HPDE6-E6E7 (cell line): ENCODE results near the gene PPOX.
A peak's percentile ranks its signal among the peaks of the same experiment; 100 is the strongest.

Experiments
- DNase-seq: peaks from one replicate; pipeline ENCODE4 v3.0.0; 2011; ENCODE audit warnings: missing footprints; ENCODE audit errors: extremely low spot score

Gene PPOX

GRCh38 chr1:161176468-161177111, 10.4 kb downstream of the PPOX start:
- DNase-seq = no peak

GRCh38 chr1:161177112-161177935, 11.1 kb downstream of the PPOX start, which contains the start of gene B4GALT3:
B4GALT3 (minus strand) TSS chr1:161177507; CDS start chr1:161176060, 1,447 bp downstream.
- peak; percentile 94 for DNase-seq

- DNase-seq = no peak
These were observed 11.7 kb downstream of the PPOX start for GRCh38 chr1:161177936-161178244.

- no peak for DNase-seq
These were observed 13.5 kb downstream of the PPOX start for GRCh38 chr1:161179698-161180097.

GRCh38 chr1:161180639-161181038, 14.4 kb downstream of the PPOX start:
- no peak for DNase-seq

- DNase-seq = no peak
These were observed 16.0 kb downstream of the PPOX start for GRCh38 chr1:161182214-161182613.

- DNase-seq = no peak
These were observed 19.1 kb downstream of the PPOX start for GRCh38 chr1:161185282-161185682.

- no peak for DNase-seq
These were observed 19.6 kb downstream of the PPOX start for GRCh38 chr1:161185732-161186311.

- no peak for DNase-seq
These were observed 21.1 kb downstream of the PPOX start for GRCh38 chr1:161187311-161187710.

GRCh38 chr1:161188381-161188780, 22.2 kb downstream of the PPOX start:
- no peak for DNase-seq

- no peak for DNase-seq
These were observed 22.8 kb downstream of the PPOX start for GRCh38 chr1:161189036-161189435.

- DNase-seq = no peak
These were observed 24.8 kb downstream of the PPOX start for GRCh38 chr1:161190962-161191521.

- DNase-seq = no peak
These were observed 25.7 kb downstream of the PPOX start for GRCh38 chr1:161191971-161192370.

- peak; percentile 71 for DNase-seq
These were observed 26.5 kb downstream of the PPOX start for GRCh38 chr1:161192476-161193465.

- no peak for DNase-seq
These were observed 27.5 kb downstream of the PPOX start for GRCh38 chr1:161193561-161194235.

GRCh38 chr1:161195171-161195570, 28.9 kb downstream of the PPOX start:
- DNase-seq = no peak

- DNase-seq = no peak
These were observed 29.9 kb downstream of the PPOX start for GRCh38 chr1:161196111-161196510.

GRCh38 chr1:161196521-161197451, 30.6 kb downstream of the PPOX start:
- no peak for DNase-seq

- no peak for DNase-seq
These were observed 31.5 kb downstream of the PPOX start for GRCh38 chr1:161197560-161198193.
